GM12878 (cell line): ENCODE data around the gene FTO. TPM values are rescaled to one million over a fixed set of nuclear protein-coding genes. Genes with fewer than 3 reads are reported as not detected.

Source experiments
- ATAC-seq: fragments of 200-7000 bp; cut with Tn5 transposase; 3 replicates; pipeline ENCODE4 v1.9.1; 2020; ENCODE audit warnings: mild to moderate bottlenecking, moderate library complexity
- BruUV-seq: library from RNA; stranded (reverse); fragments of 400-500 nt; replicated peaks from 2 replicates; lab custom pipeline; 2021; lab: Mats Ljungman, UMichigan
- CTCF ChIA-PET: fragments of 300-600 bp; sonication (Branson Sonifier 250); formaldehyde crosslinking; extraction: SDS; loops from one replicate; lab custom pipeline; 2021; ENCODE audit warnings: inconsistent platforms; lab: Yijun Ruan, JAX
- POLR2A ChIA-PET: fragments of 350-600 bp; formaldehyde crosslinking; extraction: SDS; loops from one replicate; lab custom pipeline; 2021; ENCODE audit warnings: inconsistent platforms; lab: Charles Lee
- RAD21 ChIA-PET: fragments of 300-600 bp; sonication (Branson Sonifier 250); formaldehyde crosslinking; loops from one replicate; lab custom pipeline; 2023; ENCODE audit warnings: antibody characterized with exemption; ENCODE audit not compliant: unreplicated experiment; lab: Charles Lee
- SMC1A ChIA-PET: fragments of 300-600 bp; sonication (Branson Sonifier 250); formaldehyde crosslinking; loops from one replicate; lab custom pipeline; 2023; ENCODE audit not compliant: unreplicated experiment, uncharacterized antibody; lab: Charles Lee
- DNase-seq: peaks from one replicate; pipeline ENCODE4 v3.0.0-alpha.2; 2011; ENCODE audit warnings: low read depth, low spot score
- FAIRE-seq: peaks from 3 replicates; lab custom pipeline; 2011; peaks lifted over from hg19 to GRCh38; lab: Jason Lieb, UNC
- H2AFZ ChIP-seq: 2 replicates; pipeline ENCODE4 v1.6.0; 2011; ENCODE audit warnings: low read depth, low read length, control low read depth; ENCODE audit not compliant: control insufficient read depth
- H3K27ac ChIP-seq: 2 replicates; pipeline ENCODE4 v1.5.1; 2011; ENCODE audit warnings: control low read depth; ENCODE audit not compliant: control insufficient read depth, insufficient read depth
- H3K27me3 ChIP-seq, 2 experiments: replicated peaks in 1 of 2; 2 replicates each; pipeline versions ENCODE4 v1.6.0 to v1.6.1; 2011; ENCODE audit warnings: low read length in 1 of 2; ENCODE audit not compliant: control insufficient read depth in 2 of 2, insufficient read depth in 2 of 2
- H3K36me3 ChIP-seq, 2 experiments: 2 replicates each; pipeline ENCODE4 v1.5.1; 2011; ENCODE audit warnings: low read length in 1 of 2; ENCODE audit not compliant: control insufficient read depth in 2 of 2, insufficient read depth in 2 of 2
- H3K4me1 ChIP-seq: 2 replicates; pipeline ENCODE4 v1.6.1; 2011; ENCODE audit warnings: mild to moderate bottlenecking, low read length, moderate library complexity, mixed read lengths; ENCODE audit not compliant: control insufficient read depth, insufficient read depth
- H3K4me2 ChIP-seq: 2 replicates; pipeline ENCODE4 v1.6.0; 2011; ENCODE audit warnings: control low read depth; ENCODE audit not compliant: control insufficient read depth, insufficient read depth
- H3K4me3 ChIP-seq: fragments of 200-600 bp; sonication (generic); 2 replicates; pipeline ENCODE4 v1.5.1; 2016
- H3K79me2 ChIP-seq: 2 replicates; pipeline ENCODE4 v1.6.0; 2011; ENCODE audit warnings: low read length; ENCODE audit not compliant: control insufficient read depth, insufficient read depth
- H3K9ac ChIP-seq: 2 replicates; pipeline ENCODE4 v1.8.0; 2011; ENCODE audit warnings: low read length, control low read depth, mixed read lengths; ENCODE audit not compliant: control insufficient read depth, insufficient read depth
- H3K9me3 ChIP-seq: replicated peaks from 3 replicates; pipeline ENCODE4 v1.5.1; 2011; ENCODE audit warnings: mild to moderate bottlenecking, low read length; ENCODE audit not compliant: control insufficient read depth, insufficient read depth
- H4K20me1 ChIP-seq: 2 replicates; pipeline ENCODE4 v1.6.0; 2011; ENCODE audit not compliant: control insufficient read depth, insufficient read depth
- EGR1 ChIP-seq, 2 experiments: IDR thresholded peaks; 1 replicate in 1 of 2; 2 replicates in 1 of 2; pipeline ENCODE4 v1.6.1; 2011 to 2012; ENCODE audit warnings: low read depth in 2 of 2, low read length in 2 of 2, borderline replicate concordance in 1 of 2, mild to moderate bottlenecking in 1 of 2, moderate library complexity in 1 of 2
- EP300 ChIP-seq, 2 experiments: fragments of 150-350 bp in 1 of 2; IDR thresholded peaks; 2 replicates each; pipeline ENCODE4 v1.6.1; 2011 to 2012; ENCODE audit warnings: low read depth in 2 of 2, low read length in 2 of 2, borderline replicate concordance in 1 of 2, improper control_type of control experiment in 1 of 2, inconsistent platforms in 1 of 2; ENCODE audit not compliant: control insufficient read depth in 1 of 2
- ETV6 ChIP-seq, 2 experiments: fragments of 450-650 bp in 1 of 2; IDR thresholded peaks in 1 of 2; conservative IDR thresholded peaks in 1 of 2; 2 replicates each; pipeline ENCODE4 v1.6.1; 2014; ENCODE audit warnings: antibody characterized with exemption in 1 of 2, borderline replicate concordance in 1 of 2, low read depth in 1 of 2, mild to moderate bottlenecking in 1 of 2, moderate library complexity in 1 of 2
- HSF1 ChIP-seq: fragments of 150-350 bp; IDR thresholded peaks from 2 replicates; pipeline ENCODE4 v1.6.1; 2014; ENCODE audit warnings: mild to moderate bottlenecking, low read depth, low read length
- JUNB ChIP-seq: IDR thresholded peaks from 2 replicates; pipeline ENCODE4 v1.6.1; 2016; ENCODE audit warnings: antibody characterized with exemption, mild to moderate bottlenecking
- MEF2A ChIP-seq: IDR thresholded peaks from 2 replicates; pipeline ENCODE4 v1.6.1; 2011; ENCODE audit warnings: low read depth, mild to moderate bottlenecking, low read length, moderate library complexity; ENCODE audit not compliant: insufficient read depth
- MTA2 ChIP-seq: fragments of 450-650 bp; IDR thresholded peaks from 2 replicates; pipeline ENCODE4 v1.6.1; 2016; ENCODE audit warnings: low read depth, mild to moderate bottlenecking, moderate library complexity
- NR2C1 ChIP-seq: fragments of 450-650 bp; IDR thresholded peaks from 2 replicates; pipeline ENCODE4 v1.6.1; 2017; ENCODE audit warnings: antibody characterized with exemption, mild to moderate bottlenecking, moderate library complexity
- NRF1 ChIP-seq: conservative IDR thresholded peaks from 2 replicates; pipeline ENCODE4 v1.6.1; 2011; ENCODE audit warnings: mild to moderate bottlenecking, low read depth, low read length, improper control_type of control experiment
- POLR2A ChIP-seq: IDR thresholded peaks from 2 replicates; pipeline ENCODE4 v1.6.1; 2011; ENCODE audit warnings: low read depth, mild to moderate bottlenecking, low read length
- POU2F2 ChIP-seq: IDR thresholded peaks from 3 replicates; pipeline ENCODE4 v1.6.1; 2011; ENCODE audit warnings: low read depth, mild to moderate bottlenecking, low read length, borderline replicate concordance
- REST ChIP-seq: IDR thresholded peaks from 2 replicates; pipeline ENCODE4 v1.6.1; 2012; ENCODE audit warnings: mild to moderate bottlenecking, low read depth, low read length
- STAT1 ChIP-seq: fragments of 450-650 bp; conservative IDR thresholded peaks from 2 replicates; pipeline ENCODE4 v1.6.1; 2014; ENCODE audit warnings: antibody characterized with exemption, mild to moderate bottlenecking
- YBX1 ChIP-seq: fragments of 450-650 bp; IDR thresholded peaks from 2 replicates; pipeline ENCODE4 v1.6.1; 2016; ENCODE audit warnings: antibody characterized with exemption
- ZBTB33 ChIP-seq: fragments of 450-650 bp; IDR thresholded peaks from 2 replicates; pipeline ENCODE4 v1.6.1; 2017; ENCODE audit warnings: mild to moderate bottlenecking
- ZNF217 ChIP-seq: fragments of 450-650 bp; IDR thresholded peaks from 2 replicates; pipeline ENCODE4 v1.6.1; 2017; ENCODE audit warnings: antibody characterized with exemption, mild to moderate bottlenecking
- ZZZ3 ChIP-seq: IDR thresholded peaks from 2 replicates; pipeline ENCODE4 v1.6.1; 2011; ENCODE audit warnings: low read depth; ENCODE audit not compliant: control insufficient read depth, insufficient read length
- WGBS: methylation state at CpG from one replicate; pipeline ENCODE4 v1.1.6; 2016; ENCODE audit warnings: low lambda C conversion rate; ENCODE audit not compliant: insufficient replicate concordance, insufficient coverage; ENCODE audit errors: missing lambda C conversion rate; 5-methylcytosine and 5-hydroxymethylcytosine counted together
- in situ Hi-C: fragments of 300-500 bp; cut with MboI; formaldehyde crosslinking; loops from 9 replicates; pipeline ENCODE4 v1.14.3; 2018; ENCODE audit warnings: mixed read lengths
- intact Hi-C: fragments of 100-400 bp; cut with micrococcal nuclease; formaldehyde crosslinking; loops from one replicate; pipeline ENCODE4 v1.14.2; 2022; ENCODE audit not compliant: unreplicated experiment
- polyA plus RNA-seq, 11 experiments: library from polyadenylated mRNA; depleted of rRNA in 4 of 11; unstranded in 6 of 11; stranded (reverse) in 5 of 11; fragments of >200 nt; fragmentation: Nextera tagmentation in 4 of 11; fragmentation: Illumina TruSeq in 1 of 11; extraction: Ambion mirVana in 4 of 11; extraction: Trizol in 1 of 11; gene quantifications; 1 replicate in 1 of 11; 2 replicates in 10 of 11; pipeline versions ENCODE4 v1.2.1 to v1.2.3, GENCODE V29; 2011 to 2016; ENCODE audit warnings: inconsistent platforms in 2 of 11, missing spikeins in 2 of 11, low read depth in 1 of 11
- total RNA-seq, 4 experiments: library from RNA; depleted of rRNA in 3 of 4; stranded (reverse); fragments of >200 nt in 3 of 4; fragmentation: Illumina TruSeq in 1 of 4; extraction: Trizol in 1 of 4; gene quantifications; 2 replicates each; pipeline versions ENCODE4 v1.2.1 to v1.2.3, GENCODE V29; 2013 to 2021

The FTO gene
- total and polyA plus RNA-seq, 10 of the 15 experiments (the other 5 are each of a cell fraction or from before 2014, with no cell fraction given) = 20.1 to 55.0 (median 47.0) TPM

- TF ChIP-seq REST = no peak
- TF ChIP-seq JUNB = no peak
Measured at GRCh38 chr16:53826658-53827057, 122.7 kb downstream of the FTO start (continued).

- FAIRE-seq (no peak), ATAC-seq (no peak), DNase-seq (no peak)
- H3K27me3 ChIP-seq = no peaks in the 10 kb centered on the region
- in situ Hi-C loops (no loop called here), intact Hi-C loops (no loop called here)
- no TSS peak for BruUV-seq
- H2AFZ ChIP-seq = no peak overlapping the region
- H3K4me1 ChIP-seq = no peaks in the 10 kb centered on the region
- RAD21 ChIA-PET = no interaction called here
- SMC1A ChIA-PET = no interaction called here
- no peak overlapping the region for H3K4me2 ChIP-seq
- H3K9ac ChIP-seq = no peak overlapping the region
- CTCF ChIA-PET = no interaction called here
- POLR2A ChIA-PET = no interaction called here
- H3K27ac ChIP-seq = no peak overlapping the region
- no peaks in the 10 kb centered on the region for H3K79me2 ChIP-seq
- no peaks in the 10 kb centered on the region for H3K9me3 ChIP-seq
- H3K4me3 ChIP-seq = no peak overlapping the region
- no peaks in the 10 kb centered on the region for H4K20me1 ChIP-seq
- WGBS = 99% methylated on average over 5 of the region's 5 CpGs
- 0 out of 4 replicates have a peak, but pooled peaks cover 0 to 2% of the 10 kb centered on the region in 2 experiments for H3K36me3 ChIP-seq
- TF ChIP-seq HSF1 = no peak
- TF ChIP-seq ZBTB33 = no peak
- no peak for TF ChIP-seq POU2F2
- no peak for TF ChIP-seq MEF2A
- TF ChIP-seq ZNF217 = no peak
- TF ChIP-seq NRF1 = no peak
- no peak for TF ChIP-seq MTA2
- no peak for TF ChIP-seq EGR1 (IDR thresholded peaks at IDR 0.05; ENCODE audit: borderline replicate concordance in 1 of 2, low read depth in 2 of 2, low read length in 2 of 2)
- no peak for TF ChIP-seq NR2C1
- no peak for TF ChIP-seq STAT1
- TF ChIP-seq EP300 (IDR thresholded peaks at IDR 0.05; ENCODE audit: borderline replicate concordance in 1 of 2, control insufficient read depth in 1 of 2, low read depth in 2 of 2, low read length in 2 of 2) = no peak
- TF ChIP-seq YBX1 = no peak
- TF ChIP-seq POLR2A = no peak
- no peak for TF ChIP-seq ETV6 (conservative IDR thresholded peaks at IDR 0.05 in 1 of 2, IDR thresholded peaks at IDR 0.05 in 1 of 2; ENCODE audit: borderline replicate concordance in 1 of 2, low read depth in 1 of 2)
- no peak for TF ChIP-seq ZZZ3
Measured at GRCh38 chr16:53827741-53828140, 123.8 kb downstream of the FTO start.
